IMR-90 (cell line): ENCODE results near the gene SYNPO2. TPM values are rescaled to one million over a fixed set of nuclear protein-coding genes. Genes with fewer than 3 reads are reported as not detected.

Experiments
- ATAC-seq: fragments of 200-7000 bp; cut with Tn5 transposase; 2 replicates; pipeline ENCODE4 v1.9.1; 2020; ENCODE audit warnings: low read depth, mild to moderate bottlenecking, moderate library complexity
- BruUV-seq: library from RNA; stranded (reverse); fragments of 400-500 nt; replicated peaks from 2 replicates; lab custom pipeline; 2021; lab: Mats Ljungman, UMichigan
- CTCF ChIA-PET: fragments of 300-600 bp; formaldehyde crosslinking; extraction: SDS; loops from one replicate; lab custom pipeline; 2021; ENCODE audit warnings: antibody characterized with exemption; lab: Yijun Ruan, JAX
- POLR2A ChIA-PET: fragments of 300-600 bp; sonication (Branson Sonifier 250); formaldehyde crosslinking; loops from one replicate; lab custom pipeline; 2022; ENCODE audit warnings: antibody characterized with exemption; ENCODE audit not compliant: unreplicated experiment; lab: Charles Lee
- DNase-seq: peaks from one replicate; pipeline ENCODE4 v3.0.0; 2013
- H2AFZ ChIP-seq: replicated peaks from 2 replicates; pipeline ENCODE3; 2013; ENCODE audit warnings: low read length, mild to moderate bottlenecking; ENCODE audit not compliant: poor library complexity
- H2AK5ac ChIP-seq: 2 replicates; pipeline ENCODE4 v1.6.1; 2013; ENCODE audit warnings: low read depth, low read length, inconsistent platforms
- H2AK9ac ChIP-seq: replicated peaks from 2 replicates; pipeline ENCODE3; 2013; ENCODE audit warnings: mild to moderate bottlenecking, low read depth, low read length, moderate library complexity; ENCODE audit not compliant: poor library complexity
- H2BK120ac ChIP-seq: 2 replicates; pipeline ENCODE4 v1.6.1; 2013; ENCODE audit warnings: low read depth, low read length, inconsistent platforms
- H2BK15ac ChIP-seq: 3 replicates; pipeline ENCODE4 v1.6.1; 2013; ENCODE audit warnings: low read depth, low read length, inconsistent platforms
- H2BK20ac ChIP-seq: 2 replicates; pipeline ENCODE4 v1.6.1; 2013; ENCODE audit warnings: low read depth, mild to moderate bottlenecking, inconsistent platforms, low read length, moderate library complexity
- H2BK5ac ChIP-seq: 2 replicates; pipeline ENCODE4 v1.6.1; 2013; ENCODE audit warnings: mild to moderate bottlenecking, low read depth, low read length, inconsistent platforms; ENCODE audit not compliant: poor library complexity, severe bottlenecking
- H3K14ac ChIP-seq: replicated peaks from 2 replicates; pipeline ENCODE4 v1.6.1; 2013; ENCODE audit warnings: low read depth, low read length, inconsistent platforms
- H3K18ac ChIP-seq: 2 replicates; pipeline ENCODE4 v1.6.1; 2013; ENCODE audit warnings: low read depth, low read length, control low read depth
- H3K23ac ChIP-seq: 2 replicates; pipeline ENCODE4 v1.6.1; 2013; ENCODE audit warnings: low read depth, low read length, inconsistent platforms
- H3K27ac ChIP-seq: 2 replicates; pipeline ENCODE4 v1.5.1; 2013; ENCODE audit warnings: mild to moderate bottlenecking, control low read depth, low read length; ENCODE audit not compliant: insufficient read depth
- H3K27me3 ChIP-seq: 2 replicates; pipeline ENCODE4 v1.6.1; 2013; ENCODE audit warnings: low read length; ENCODE audit not compliant: control insufficient read depth, insufficient read depth
- H3K36me3 ChIP-seq: 2 replicates; pipeline ENCODE4 v1.6.1; 2013; ENCODE audit warnings: low read length, mixed read lengths; ENCODE audit not compliant: control insufficient read depth, insufficient read depth
- H3K4ac ChIP-seq: 2 replicates; pipeline ENCODE4 v1.6.1; 2013; ENCODE audit warnings: low read depth, low read length, inconsistent platforms
- H3K4me1 ChIP-seq: 2 replicates; pipeline ENCODE4 v1.6.1; 2013; ENCODE audit warnings: low read length, mixed read lengths; ENCODE audit not compliant: control insufficient read depth, insufficient read depth
- H3K4me2 ChIP-seq: 2 replicates; pipeline ENCODE4 v1.6.1; 2013; ENCODE audit warnings: low read depth, mild to moderate bottlenecking, control low read depth, low read length, moderate library complexity
- H3K4me3 ChIP-seq: 2 replicates; pipeline ENCODE4 v1.5.1; 2013; ENCODE audit warnings: low read depth, mild to moderate bottlenecking, control low read depth, low read length, moderate library complexity; ENCODE audit not compliant: insufficient read depth
- H3K56ac ChIP-seq: 2 replicates; pipeline ENCODE4 v1.6.1; 2013; ENCODE audit warnings: low read length, inconsistent platforms; ENCODE audit not compliant: insufficient read depth; ENCODE audit errors: extremely low read depth
- H3K79me1 ChIP-seq, 2 experiments: 2 replicates each; pipeline ENCODE4 v1.6.1; 2013; ENCODE audit warnings: low read length in 2 of 2, inconsistent platforms in 1 of 2, low read depth in 1 of 2
- H3K9ac ChIP-seq: 2 replicates; pipeline ENCODE4 v1.6.1; 2013; ENCODE audit warnings: low read depth, low read length, control low read depth
- H3K9me1 ChIP-seq: 2 replicates; pipeline ENCODE4 v1.6.1; 2013; ENCODE audit warnings: low read length, inconsistent platforms; ENCODE audit not compliant: insufficient read depth
- H3K9me3 ChIP-seq: 2 replicates; pipeline ENCODE4 v1.6.1; 2013; ENCODE audit warnings: low read length; ENCODE audit not compliant: control insufficient read depth, insufficient read depth
- H4K20me1 ChIP-seq: 2 replicates; pipeline ENCODE4 v1.6.1; 2013; ENCODE audit warnings: low read length, inconsistent platforms; ENCODE audit not compliant: insufficient read depth
- H4K5ac ChIP-seq: 2 replicates; pipeline ENCODE4 v1.6.1; 2013; ENCODE audit warnings: mild to moderate bottlenecking, low read depth, low read length, control low read depth
- H4K8ac ChIP-seq, 2 experiments: 2 replicates each; pipeline ENCODE4 v1.6.1; 2013; ENCODE audit warnings: low read depth in 2 of 2, low read length in 2 of 2, control low read depth in 1 of 2, inconsistent platforms in 1 of 2
- H4K91ac ChIP-seq: 2 replicates; pipeline ENCODE4 v1.6.1; 2013; ENCODE audit warnings: low read depth, low read length, inconsistent platforms; ENCODE audit not compliant: insufficient read depth
- BHLHE40 ChIP-seq: fragments of 150-350 bp; IDR thresholded peaks from 2 replicates; pipeline ENCODE4 v1.6.1; 2016; ENCODE audit warnings: mild to moderate bottlenecking, low read depth, low read length
- CEBPB ChIP-seq: IDR thresholded peaks from 2 replicates; pipeline ENCODE4 v1.6.1; 2012; ENCODE audit warnings: low read depth, low read length, improper control_type of control experiment
- CHD1 ChIP-seq: IDR thresholded peaks from 2 replicates; pipeline ENCODE4 v1.6.1; 2012; ENCODE audit warnings: low read depth, low read length, improper control_type of control experiment
- CTCF ChIP-seq: conservative IDR thresholded peaks from 2 replicates; pipeline ENCODE4 v1.5.1; 2012; ENCODE audit warnings: mild to moderate bottlenecking, low read depth, low read length, improper control_type of control experiment
- ELK1 ChIP-seq: fragments of 150-350 bp; IDR thresholded peaks from 2 replicates; pipeline ENCODE4 v1.6.1; 2016; ENCODE audit warnings: low read depth, mild to moderate bottlenecking, low read length, moderate library complexity, borderline replicate concordance
- FOS ChIP-seq: fragments of 150-350 bp; IDR thresholded peaks from 2 replicates; pipeline ENCODE4 v1.6.1; 2016; ENCODE audit warnings: low read depth, low read length
- MAFK ChIP-seq: IDR thresholded peaks from 2 replicates; pipeline ENCODE4 v1.6.1; 2012; ENCODE audit warnings: low read depth, low read length, improper control_type of control experiment
- MAZ ChIP-seq: IDR thresholded peaks from 2 replicates; pipeline ENCODE4 v1.6.1; 2012; ENCODE audit warnings: low read depth, mild to moderate bottlenecking, low read length, improper control_type of control experiment, moderate library complexity, borderline replicate concordance
- MXI1 ChIP-seq: IDR thresholded peaks from 2 replicates; pipeline ENCODE4 v1.6.1; 2012; ENCODE audit warnings: low read depth, mild to moderate bottlenecking, low read length, moderate library complexity, borderline replicate concordance
- NFE2L2 ChIP-seq: fragments of 150-350 bp; IDR thresholded peaks from 2 replicates; pipeline ENCODE4 v1.6.1; 2016; ENCODE audit warnings: low read depth, mild to moderate bottlenecking, low read length
- POLR2A ChIP-seq: IDR thresholded peaks from 2 replicates; pipeline ENCODE4 v1.6.1; 2012; ENCODE audit warnings: mild to moderate bottlenecking, low read depth, low read length
- RAD21 ChIP-seq: IDR thresholded peaks from 2 replicates; pipeline ENCODE4 v1.6.1; 2012; ENCODE audit warnings: low read length, improper control_type of control experiment
- RFX5 ChIP-seq: IDR thresholded peaks from 2 replicates; pipeline ENCODE4 v1.8.0; 2012; ENCODE audit warnings: low read depth, mild to moderate bottlenecking, low read length, moderate library complexity
- SMC3 ChIP-seq: fragments of 150-350 bp; IDR thresholded peaks from 2 replicates; pipeline ENCODE4 v1.6.1; 2016; ENCODE audit warnings: low read depth, mild to moderate bottlenecking, antibody characterized with exemption, low read length, moderate library complexity
- USF2 ChIP-seq: fragments of 150-350 bp; IDR thresholded peaks from 2 replicates; pipeline ENCODE4 v1.6.1; 2017; ENCODE audit warnings: mild to moderate bottlenecking, antibody characterized with exemption, low read length, low read depth
- WGBS, 2 experiments: methylation state at CpG; one replicate each; pipeline versions ENCODE4 v1.1.5 to v1.1.7; 2013; ENCODE audit warnings: missing lambda C conversion rate in 2 of 2; ENCODE audit not compliant: insufficient read length in 1 of 2; ENCODE audit errors: extremely low coverage in 2 of 2; 5-methylcytosine and 5-hydroxymethylcytosine counted together
- dilution Hi-C: fragments of 300-500 bp; cut with HindIII; formaldehyde crosslinking; loops from one replicate; pipeline ENCODE4 v1.14.3; 2018; ENCODE audit warnings: low sequenced_read_pairs; ENCODE audit not compliant: unreplicated experiment
- in situ Hi-C: fragments of 300-500 bp; cut with MboI; formaldehyde crosslinking; loops from 3 replicates; pipeline ENCODE4 v1.14.3; 2019; ENCODE audit warnings: low sequenced_read_pairs, inconsistent platforms, mixed read lengths
- intact Hi-C: fragments of 100-400 bp; cut with micrococcal nuclease; formaldehyde crosslinking; loops from 2 replicates; pipeline ENCODE4 v1.10.0; 2022
- polyA plus RNA-seq, 3 experiments: library from polyadenylated mRNA; depleted of rRNA; stranded (reverse); fragments of >200 nt; gene quantifications; 2 replicates each; pipeline ENCODE4 v1.2.3, GENCODE V29; 2012; ENCODE audit warnings: low replicate concordance in 1 of 3
- total RNA-seq: library from RNA; depleted of rRNA; stranded (reverse); fragments of >200 nt; gene quantifications from 2 replicates; pipeline ENCODE4 v1.2.3, GENCODE V29; 2012

Gene SYNPO2
- total and polyA plus RNA-seq, 2 of the 4 experiments (the other 2 are of a cell fraction): 0.99 to 1.8 TPM

GRCh38 chr4:119031218-119031617, 142.6 kb downstream of the SYNPO2 start:
- H3K4me2 ChIP-seq: no peak overlapping the region
- intact Hi-C loops: no loop called here

More at GRCh38 chr4:119031218-119031617, 142.6 kb downstream of the SYNPO2 start:
- Histone ChIP-seq H2AK9ac (no peak overlapping the region), H3K9me1 (peaks cover 15% of the 10 kb centered on the region), H3K23ac (no peak overlapping the region), H4K20me1 (no peaks in the 10 kb centered on the region), H3K36me3 (peaks cover 8% of the 10 kb centered on the region), H3K9ac (no peak overlapping the region), H2BK5ac (no peak overlapping the region), H4K8ac (no peak overlapping the region), H3K79me1 (peaks cover 0 to 7% of the 10 kb centered on the region in 2 experiments; a peak in 1 of 4 replicates), H3K14ac (no peak overlapping the region; the same call in 1 of the 2 replicates), H3K4ac (peak overlapping the region; percentile 2; the same call in 1 of the 2 replicates), H4K91ac (peak overlapping the region; percentile 11; the same call in 1 of the 2 replicates), H2BK120ac (peak overlapping the region; percentile 39; the same call in 1 of the 2 replicates), H2BK15ac (0 out of 3 replicates have a peak overlapping the region, but pooled peaks have one; percentile 56), H2AFZ (no peak overlapping the region), H3K18ac (no peak overlapping the region), H3K4me3 (no peak overlapping the region), H2AK5ac (peak overlapping the region; percentile 59), H4K5ac (no peak overlapping the region), H3K27me3 (no peaks in the 10 kb centered on the region), H3K56ac (no peak overlapping the region), H2BK20ac (peak overlapping the region; percentile 59; the same call in 1 of the 2 replicates), H3K9me3 (no peaks in the 10 kb centered on the region), H3K4me1 (peaks cover 17% of the 10 kb centered on the region), H3K27ac (no peak overlapping the region)
- BruUV-seq: no TSS peak
- in situ Hi-C loops: no loop called here
- TF ChIP-seq RFX5: no peak
- no peak for TF ChIP-seq CTCF
- no peak for TF ChIP-seq BHLHE40
- no peak for TF ChIP-seq MAZ
- TF ChIP-seq MAFK: no peak
- no peak for TF ChIP-seq FOS
- TF ChIP-seq USF2: no peak
- TF ChIP-seq RAD21: no peak
- no peak for TF ChIP-seq CEBPB
- TF ChIP-seq POLR2A: no peak
- no peak for TF ChIP-seq NFE2L2
- TF ChIP-seq ELK1: no peak
- TF ChIP-seq CHD1: no peak
- no peak for TF ChIP-seq SMC3
- TF ChIP-seq MXI1: no peak
- WGBS, 2 experiments: 98% methylated on average over 7 of the region's 11 CpGs; no CpG with 5 or more reads in 1 of the 2 experiments
- CTCF ChIA-PET: no interaction called here
- ATAC-seq: no peak
- POLR2A ChIA-PET: interaction anchor here (1.2 kb wide), 1 partner anchor 37 kb away, joined by 3 read pairs; no protein-coding TSS in a partner anchor
- dilution Hi-C loops: no loop called here
- DNase-seq: no peak
